Muscle layer of duodenum (tissue), 2 donors: ENCODE results near the gene PDLIM7.

Experiments
- H3K27ac ChIP-seq: one replicate; pipeline ENCODE4 v1.7.0; 2013; ENCODE audit warnings: mild to moderate bottlenecking, low read length
- H3K27me3 ChIP-seq: one replicate; pipeline ENCODE4 v1.7.0; 2013; ENCODE audit warnings: low read depth, mild to moderate bottlenecking, control low read depth, low read length
- H3K36me3 ChIP-seq, 2 donors: one replicate each; pipeline ENCODE4 v1.7.0; 2013; ENCODE audit warnings: low read length in 2 of 2, control low read depth in 1 of 2, mild to moderate bottlenecking in 1 of 2; ENCODE audit not compliant: insufficient read depth in 2 of 2, control insufficient read depth in 1 of 2
- H3K4me1 ChIP-seq, 2 donors: one replicate each; pipeline ENCODE4 v1.7.0; 2013; ENCODE audit warnings: low read length in 2 of 2, mild to moderate bottlenecking in 2 of 2, control low read depth in 1 of 2, moderate library complexity in 1 of 2; ENCODE audit not compliant: insufficient read depth in 2 of 2, control insufficient read depth in 1 of 2
- H3K4me3 ChIP-seq, 2 donors: one replicate each; pipeline ENCODE4 v1.7.0; 2013; ENCODE audit warnings: low read length in 2 of 2, low read depth in 1 of 2, mild to moderate bottlenecking in 1 of 2
- H3K9me3 ChIP-seq, 2 donors: one replicate each; pipeline ENCODE4 v1.7.0; 2013; ENCODE audit warnings: low read length in 2 of 2, control low read depth in 1 of 2, mild to moderate bottlenecking in 1 of 2; ENCODE audit not compliant: control insufficient read depth in 1 of 2
- donor health status: healthy.

Gene PDLIM7

GRCh38 chr5:177523711-177524538, 26.5 kb upstream of the PDLIM7 start:
- Histone ChIP-seq H3K4me3 (no peak overlapping the region), H3K27ac (no peak overlapping the region), H3K36me3 (peaks cover 59 to 87% of the 10 kb centered on the region in 2 donors), H3K4me1 (peaks cover 0 to 7% of the 10 kb centered on the region in 2 donors), H3K27me3 (no peaks in the 10 kb centered on the region), H3K9me3 (no peaks in the 10 kb centered on the region)

- Histone ChIP-seq H3K9me3 (no peaks in the 10 kb centered on the region), H3K4me1 (peaks cover 3 to 17% of the 10 kb centered on the region in 2 donors), H3K4me3 (no peak overlapping the region), H3K27me3 (no peaks in the 10 kb centered on the region), H3K27ac (no peak overlapping the region), H3K36me3 (peaks cover 34 to 60% of the 10 kb centered on the region in 2 donors)
These were observed 23.6 kb upstream of the PDLIM7 start for GRCh38 chr5:177520916-177521513.

GRCh38 chr5:177520271-177520670, 22.9 kb upstream of the PDLIM7 start:
- no peaks in the 10 kb centered on the region for H3K27me3 ChIP-seq
- peaks cover 6 to 24% of the 10 kb centered on the region in 2 donors for H3K4me1 ChIP-seq
- H3K27ac ChIP-seq, result no peak overlapping the region
- H3K9me3 ChIP-seq, result no peaks in the 10 kb centered on the region
- H3K36me3 ChIP-seq, result peaks cover 30 to 60% of the 10 kb centered on the region in 2 donors
- H3K4me3 ChIP-seq, result no peak overlapping the region

GRCh38 chr5:177519463-177520235, 22.2 kb upstream of the PDLIM7 start:
- no peaks in the 10 kb centered on the region for H3K27me3 ChIP-seq
- peaks cover 6 to 30% of the 10 kb centered on the region in 2 donors for H3K4me1 ChIP-seq
- H3K36me3 ChIP-seq, result peaks cover 32 to 59% of the 10 kb centered on the region in 2 donors
- no peak overlapping the region for H3K4me3 ChIP-seq
- H3K27ac ChIP-seq, result no peak overlapping the region
- H3K9me3 ChIP-seq, result no peaks in the 10 kb centered on the region

- Histone ChIP-seq H3K36me3 (peaks cover 40 to 67% of the 10 kb centered on the region in 2 donors), H3K27ac (peak within 1 kb of the TSS; percentile 69), H3K4me1 (peaks cover 6 to 32% of the 10 kb centered on the region in 2 donors), H3K4me3 (peak within 1 kb of the TSS; percentile 86 to 99), H3K9me3 (no peaks in the 10 kb centered on the region), H3K27me3 (no peaks in the 10 kb centered on the region)
These were observed 19.5 kb upstream of the PDLIM7 start, which contains the start of gene DDX41 for GRCh38 chr5:177516601-177517568. Gene DDX41 (minus strand): TSS chr5:177516961. CDS start chr5:177516945, 16 bp downstream.

- no peaks in the 10 kb centered on the region for H3K27me3 ChIP-seq
- H3K4me3 ChIP-seq, result peak overlapping the region; percentile 86 to 99
- H3K36me3 ChIP-seq, result peaks cover 42 to 67% of the 10 kb centered on the region in 2 donors
These were observed 18.2 kb upstream of the PDLIM7 start for GRCh38 chr5:177515580-177515979.

GRCh38 chr5:177514541-177514940, 17.1 kb upstream of the PDLIM7 start:
- H3K4me3 ChIP-seq, result no peak overlapping the region
- no peaks in the 10 kb centered on the region for H3K9me3 ChIP-seq
- H3K27me3 ChIP-seq, result no peaks in the 10 kb centered on the region
- H3K27ac ChIP-seq, result no peak overlapping the region
- H3K36me3 ChIP-seq, result peaks cover 36 to 65% of the 10 kb centered on the region in 2 donors
- peaks cover 6 to 29% of the 10 kb centered on the region in 2 donors for H3K4me1 ChIP-seq

More at GRCh38 chr5:177515580-177515979, 18.2 kb upstream of the PDLIM7 start:
- Histone ChIP-seq H3K9me3 (no peaks in the 10 kb centered on the region), H3K4me1 (peaks cover 6 to 32% of the 10 kb centered on the region in 2 donors), H3K27ac (no peak overlapping the region)

- Histone ChIP-seq H3K36me3 (peaks cover 31 to 60% of the 10 kb centered on the region in 2 donors), H3K9me3 (no peaks in the 10 kb centered on the region)
These were observed 16.1 kb upstream of the PDLIM7 start for GRCh38 chr5:177513500-177513899.

GRCh38 chr5:177512736-177513380, 15.5 kb upstream of the PDLIM7 start:
- H3K4me1 ChIP-seq, result peaks cover 6 to 22% of the 10 kb centered on the region in 2 donors
- H3K4me3 ChIP-seq, result no peak overlapping the region
- H3K27ac ChIP-seq, result no peak overlapping the region
- H3K36me3 ChIP-seq, result peaks cover 31 to 60% of the 10 kb centered on the region in 2 donors
- no peaks in the 10 kb centered on the region for H3K9me3 ChIP-seq
- H3K27me3 ChIP-seq, result no peaks in the 10 kb centered on the region

More at GRCh38 chr5:177513500-177513899, 16.1 kb upstream of the PDLIM7 start:
- Histone ChIP-seq H3K4me1 (peaks cover 6 to 22% of the 10 kb centered on the region in 2 donors), H3K27ac (no peak overlapping the region), H3K27me3 (no peaks in the 10 kb centered on the region), H3K4me3 (no peak overlapping the region)
